GM12878 (cell line): ENCODE measurements around the gene POT1. TPM values are rescaled to one million over a fixed set of nuclear protein-coding genes. Genes with fewer than 3 reads are reported as not detected.
A peak's percentile ranks its signal among the peaks of the same experiment; 100 is the strongest.

Experiments
- ATAC-seq: fragments of 200-7000 bp; cut with Tn5 transposase; 3 replicates; pipeline ENCODE4 v1.9.1; 2020; ENCODE audit warnings: mild to moderate bottlenecking, moderate library complexity
- BruUV-seq: library from RNA; stranded (reverse); fragments of 400-500 nt; replicated peaks from 2 replicates; lab custom pipeline; 2021; lab: Mats Ljungman, UMichigan
- CTCF ChIA-PET: fragments of 300-600 bp; sonication (Branson Sonifier 250); formaldehyde crosslinking; extraction: SDS; loops from one replicate; lab custom pipeline; 2021; ENCODE audit warnings: inconsistent platforms; lab: Yijun Ruan, JAX
- POLR2A ChIA-PET: fragments of 350-600 bp; formaldehyde crosslinking; extraction: SDS; loops from one replicate; lab custom pipeline; 2021; ENCODE audit warnings: inconsistent platforms; lab: Charles Lee
- RAD21 ChIA-PET: fragments of 300-600 bp; sonication (Branson Sonifier 250); formaldehyde crosslinking; loops from one replicate; lab custom pipeline; 2023; ENCODE audit warnings: antibody characterized with exemption; ENCODE audit not compliant: unreplicated experiment; lab: Charles Lee
- SMC1A ChIA-PET: fragments of 300-600 bp; sonication (Branson Sonifier 250); formaldehyde crosslinking; loops from one replicate; lab custom pipeline; 2023; ENCODE audit not compliant: unreplicated experiment, uncharacterized antibody; lab: Charles Lee
- DNase-seq: peaks from one replicate; pipeline ENCODE4 v3.0.0-alpha.2; 2011; ENCODE audit warnings: low read depth, low spot score
- FAIRE-seq: peaks from 3 replicates; lab custom pipeline; 2011; peaks lifted over from hg19 to GRCh38; lab: Jason Lieb, UNC
- H2AFZ ChIP-seq: 2 replicates; pipeline ENCODE4 v1.6.0; 2011; ENCODE audit warnings: low read depth, low read length, control low read depth; ENCODE audit not compliant: control insufficient read depth
- H3K27ac ChIP-seq: 2 replicates; pipeline ENCODE4 v1.5.1; 2011; ENCODE audit warnings: control low read depth; ENCODE audit not compliant: control insufficient read depth, insufficient read depth
- H3K27me3 ChIP-seq, 2 experiments: replicated peaks in 1 of 2; 2 replicates each; pipeline versions ENCODE4 v1.6.0 to v1.6.1; 2011; ENCODE audit warnings: low read length in 1 of 2; ENCODE audit not compliant: control insufficient read depth in 2 of 2, insufficient read depth in 2 of 2
- H3K36me3 ChIP-seq, 2 experiments: 2 replicates each; pipeline ENCODE4 v1.5.1; 2011; ENCODE audit warnings: low read length in 1 of 2; ENCODE audit not compliant: control insufficient read depth in 2 of 2, insufficient read depth in 2 of 2
- H3K4me1 ChIP-seq: 2 replicates; pipeline ENCODE4 v1.6.1; 2011; ENCODE audit warnings: mild to moderate bottlenecking, low read length, moderate library complexity, mixed read lengths; ENCODE audit not compliant: control insufficient read depth, insufficient read depth
- H3K4me2 ChIP-seq: 2 replicates; pipeline ENCODE4 v1.6.0; 2011; ENCODE audit warnings: control low read depth; ENCODE audit not compliant: control insufficient read depth, insufficient read depth
- H3K4me3 ChIP-seq: fragments of 200-600 bp; sonication (generic); 2 replicates; pipeline ENCODE4 v1.5.1; 2016
- H3K79me2 ChIP-seq: 2 replicates; pipeline ENCODE4 v1.6.0; 2011; ENCODE audit warnings: low read length; ENCODE audit not compliant: control insufficient read depth, insufficient read depth
- H3K9ac ChIP-seq: 2 replicates; pipeline ENCODE4 v1.8.0; 2011; ENCODE audit warnings: low read length, control low read depth, mixed read lengths; ENCODE audit not compliant: control insufficient read depth, insufficient read depth
- H3K9me3 ChIP-seq: replicated peaks from 3 replicates; pipeline ENCODE4 v1.5.1; 2011; ENCODE audit warnings: mild to moderate bottlenecking, low read length; ENCODE audit not compliant: control insufficient read depth, insufficient read depth
- H4K20me1 ChIP-seq: 2 replicates; pipeline ENCODE4 v1.6.0; 2011; ENCODE audit not compliant: control insufficient read depth, insufficient read depth
- EGR1 ChIP-seq, 2 experiments: IDR thresholded peaks; 1 replicate in 1 of 2; 2 replicates in 1 of 2; pipeline ENCODE4 v1.6.1; 2011 to 2012; ENCODE audit warnings: low read depth in 2 of 2, low read length in 2 of 2, borderline replicate concordance in 1 of 2, mild to moderate bottlenecking in 1 of 2, moderate library complexity in 1 of 2
- NKRF ChIP-seq: fragments of 450-650 bp; conservative IDR thresholded peaks from 2 replicates; pipeline ENCODE4 v1.6.1; 2017; ENCODE audit warnings: mild to moderate bottlenecking, moderate library complexity
- RAD21 ChIP-seq: IDR thresholded peaks from 2 replicates; pipeline ENCODE4 v1.6.1; 2011; ENCODE audit warnings: mild to moderate bottlenecking, low read depth, low read length, moderate library complexity; ENCODE audit not compliant: insufficient read depth
- SMC3 ChIP-seq: IDR thresholded peaks from 2 replicates; pipeline ENCODE4 v1.6.1; 2011; ENCODE audit warnings: low read length, improper control_type of control experiment, borderline replicate concordance
- ZNF24 ChIP-seq: fragments of 450-650 bp; IDR thresholded peaks from 2 replicates; pipeline ENCODE4 v1.6.1; 2017; ENCODE audit warnings: antibody characterized with exemption, mild to moderate bottlenecking
- ZNF384 ChIP-seq: IDR thresholded peaks from 2 replicates; pipeline ENCODE4 v1.6.1; 2012; ENCODE audit warnings: low read depth, mild to moderate bottlenecking, low read length, improper control_type of control experiment, borderline replicate concordance
- WGBS: methylation state at CpG from one replicate; pipeline ENCODE4 v1.1.6; 2016; ENCODE audit warnings: low lambda C conversion rate; ENCODE audit not compliant: insufficient replicate concordance, insufficient coverage; ENCODE audit errors: missing lambda C conversion rate; 5-methylcytosine and 5-hydroxymethylcytosine counted together
- in situ Hi-C: fragments of 300-500 bp; cut with MboI; formaldehyde crosslinking; loops from 9 replicates; pipeline ENCODE4 v1.14.3; 2018; ENCODE audit warnings: mixed read lengths
- intact Hi-C: fragments of 100-400 bp; cut with micrococcal nuclease; formaldehyde crosslinking; loops from one replicate; pipeline ENCODE4 v1.14.2; 2022; ENCODE audit not compliant: unreplicated experiment
- polyA plus RNA-seq, 11 experiments: library from polyadenylated mRNA; depleted of rRNA in 4 of 11; unstranded in 6 of 11; stranded (reverse) in 5 of 11; fragments of >200 nt; fragmentation: Nextera tagmentation in 4 of 11; fragmentation: Illumina TruSeq in 1 of 11; extraction: Ambion mirVana in 4 of 11; extraction: Trizol in 1 of 11; gene quantifications; 1 replicate in 1 of 11; 2 replicates in 10 of 11; pipeline versions ENCODE4 v1.2.1 to v1.2.3, GENCODE V29; 2011 to 2016; ENCODE audit warnings: inconsistent platforms in 2 of 11, missing spikeins in 2 of 11, low read depth in 1 of 11
- total RNA-seq, 4 experiments: library from RNA; depleted of rRNA in 3 of 4; stranded (reverse); fragments of >200 nt in 3 of 4; fragmentation: Illumina TruSeq in 1 of 4; extraction: Trizol in 1 of 4; gene quantifications; 2 replicates each; pipeline versions ENCODE4 v1.2.1 to v1.2.3, GENCODE V29; 2013 to 2021
- TF ChIP-seq, protein P1 (sequence below), 3 experiments: IDR thresholded peaks in 2 of 3; conservative IDR thresholded peaks in 1 of 3; 2 replicates each; pipeline ENCODE4 v1.5.1; 2011; ENCODE audit warnings: low read depth in 3 of 3, low read length in 3 of 3, mild to moderate bottlenecking in 3 of 3, control low read depth in 2 of 3, moderate library complexity in 2 of 3, inconsistent platforms in 1 of 3, mixed read lengths in 1 of 3; ENCODE audit not compliant: control insufficient read depth in 2 of 3, insufficient read depth in 1 of 3; ENCODE audit errors: extremely low read depth in 1 of 3
- TF ChIP-seq, protein P2 (sequence below): IDR thresholded peaks from 2 replicates; pipeline ENCODE4 v1.6.1; 2012; ENCODE audit warnings: low read depth, low read length, improper control_type of control experiment

Gene POT1
- total and polyA plus RNA-seq, 10 of the 15 experiments (the other 5 are each of a cell fraction or from before 2014, with no cell fraction given) = 16.3 to 87.0 (median 33.9) TPM

GRCh38 chr7:124856299-124856888 is 73.2 kb downstream of the POT1 start:
- DNase-seq = no peak
- H3K27ac ChIP-seq = no peak overlapping the region
- SMC1A ChIA-PET = interaction anchor here (0.7 to 1.8 kb wide), 3 partner anchors 508 to 1077 kb away, joined by 3 to 6 read pairs (median 4); no protein-coding TSS in a partner anchor
- no peaks in the 10 kb centered on the region for H3K27me3 ChIP-seq
- TF ChIP-seq EGR1 (IDR thresholded peaks at IDR 0.05; ENCODE audit: borderline replicate concordance in 1 of 2, low read depth in 2 of 2, low read length in 2 of 2) (no peak), ZNF384 (peak; percentile 15; the same call in 1 of the 2 replicates), RAD21 (peak; percentile 69), ZNF24 (peak; percentile 78), SMC3 (peak; percentile 38; the same call in 1 of the 2 replicates), NKRF (no peak)
- TF ChIP-seq, protein P1, sequence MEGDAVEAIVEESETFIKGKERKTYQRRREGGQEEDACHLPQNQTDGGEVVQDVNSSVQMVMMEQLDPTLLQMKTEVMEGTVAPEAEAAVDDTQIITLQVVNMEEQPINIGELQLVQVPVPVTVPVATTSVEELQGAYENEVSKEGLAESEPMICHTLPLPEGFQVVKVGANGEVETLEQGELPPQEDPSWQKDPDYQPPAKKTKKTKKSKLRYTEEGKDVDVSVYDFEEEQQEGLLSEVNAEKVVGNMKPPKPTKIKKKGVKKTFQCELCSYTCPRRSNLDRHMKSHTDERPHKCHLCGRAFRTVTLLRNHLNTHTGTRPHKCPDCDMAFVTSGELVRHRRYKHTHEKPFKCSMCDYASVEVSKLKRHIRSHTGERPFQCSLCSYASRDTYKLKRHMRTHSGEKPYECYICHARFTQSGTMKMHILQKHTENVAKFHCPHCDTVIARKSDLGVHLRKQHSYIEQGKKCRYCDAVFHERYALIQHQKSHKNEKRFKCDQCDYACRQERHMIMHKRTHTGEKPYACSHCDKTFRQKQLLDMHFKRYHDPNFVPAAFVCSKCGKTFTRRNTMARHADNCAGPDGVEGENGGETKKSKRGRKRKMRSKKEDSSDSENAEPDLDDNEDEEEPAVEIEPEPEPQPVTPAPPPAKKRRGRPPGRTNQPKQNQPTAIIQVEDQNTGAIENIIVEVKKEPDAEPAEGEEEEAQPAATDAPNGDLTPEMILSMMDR (IDR thresholded peaks at IDR 0.05 in 2 of 3, conservative IDR thresholded peaks at IDR 0.05 in 1 of 3; ENCODE audit: control insufficient read depth in 2 of 3, extremely low read depth in 1 of 3, insufficient read depth in 1 of 3, low read depth in 3 of 3, low read length in 3 of 3) = peak; percentile 40 to 62 (median 56); a peak in 5 of 6 replicates
- TF ChIP-seq, protein P2, sequence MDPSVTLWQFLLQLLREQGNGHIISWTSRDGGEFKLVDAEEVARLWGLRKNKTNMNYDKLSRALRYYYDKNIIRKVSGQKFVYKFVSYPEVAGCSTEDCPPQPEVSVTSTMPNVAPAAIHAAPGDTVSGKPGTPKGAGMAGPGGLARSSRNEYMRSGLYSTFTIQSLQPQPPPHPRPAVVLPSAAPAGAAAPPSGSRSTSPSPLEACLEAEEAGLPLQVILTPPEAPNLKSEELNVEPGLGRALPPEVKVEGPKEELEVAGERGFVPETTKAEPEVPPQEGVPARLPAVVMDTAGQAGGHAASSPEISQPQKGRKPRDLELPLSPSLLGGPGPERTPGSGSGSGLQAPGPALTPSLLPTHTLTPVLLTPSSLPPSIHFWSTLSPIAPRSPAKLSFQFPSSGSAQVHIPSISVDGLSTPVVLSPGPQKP = no peak
- TF ChIP-seq, all 136 proteins: peak for 5
- no peaks in the 10 kb centered on the region; the same call in 2 of the 3 replicates for H3K9me3 ChIP-seq
- no peak overlapping the region for H3K9ac ChIP-seq
- WGBS = 78% methylated on average over 3 of the region's 3 CpGs
- ChIA-PET POLR2A (no interaction called here), CTCF (interaction anchor here (1.3 to 2.2 kb wide), 6 partner anchors 7 to 581 kb away, joined by 3 to 10 read pairs (median 7); no protein-coding TSS in a partner anchor), RAD21 (interaction anchor here (1.3 kb wide), 1 partner anchor 74 kb away, joined by 3 read pairs; the partner anchor contains the start of gene POT1)
- no peak overlapping the region for H3K4me3 ChIP-seq
- H3K4me1 ChIP-seq = no peaks in the 10 kb centered on the region
- peak; percentile 75 for ATAC-seq
- no peaks in the 10 kb centered on the region for H3K79me2 ChIP-seq
- H2AFZ ChIP-seq = no peak overlapping the region
- in situ Hi-C loops (no loop called here), intact Hi-C loops (loop anchor here (2.0 to 5.0 kb wide), 3 partner anchors 141 to 756 kb away; no protein-coding TSS in a partner anchor)
- peak; percentile 23 for FAIRE-seq
- H3K36me3 ChIP-seq = peaks cover 0 to 4% of the 10 kb centered on the region in 2 experiments; a peak in 2 of 4 replicates
- no peak overlapping the region for H3K4me2 ChIP-seq
- H4K20me1 ChIP-seq = no peaks in the 10 kb centered on the region
- no TSS peak for BruUV-seq
